Adipocyte (in vitro differentiated cells): ENCODE results near the gene AMDHD1.

Source experiments
- DNase-seq: peaks from one replicate; pipeline ENCODE4 v3.0.0-alpha.2; 2015; ENCODE audit warnings: low read depth
- H3K27me3 ChIP-seq: replicated peaks from 2 replicates; pipeline ENCODE4 v1.7.0; 2013; ENCODE audit warnings: mild to moderate bottlenecking, low read length, moderate library complexity; ENCODE audit not compliant: control insufficient read depth, insufficient read depth
- H3K36me3 ChIP-seq: 2 replicates; pipeline ENCODE4 v1.7.0; 2013; ENCODE audit warnings: low read length, mild to moderate bottlenecking, moderate library complexity; ENCODE audit not compliant: control insufficient read depth, insufficient read depth, severe bottlenecking
- H3K4me1 ChIP-seq: 2 replicates; pipeline ENCODE4 v1.7.0; 2013; ENCODE audit warnings: mild to moderate bottlenecking, low read length, moderate library complexity; ENCODE audit not compliant: control insufficient read depth, insufficient read depth
- H3K4me3 ChIP-seq: 2 replicates; pipeline ENCODE4 v1.7.0; 2013; ENCODE audit warnings: mild to moderate bottlenecking, low read length, moderate library complexity
- H3K9ac ChIP-seq: 2 replicates; pipeline ENCODE4 v1.7.0; 2013; ENCODE audit warnings: mild to moderate bottlenecking, low read length, moderate library complexity
- H3K9me3 ChIP-seq: 2 replicates; pipeline ENCODE4 v1.7.0; 2013; ENCODE audit warnings: mild to moderate bottlenecking, low read length, moderate library complexity; ENCODE audit not compliant: control insufficient read depth

Gene AMDHD1

DNA sequence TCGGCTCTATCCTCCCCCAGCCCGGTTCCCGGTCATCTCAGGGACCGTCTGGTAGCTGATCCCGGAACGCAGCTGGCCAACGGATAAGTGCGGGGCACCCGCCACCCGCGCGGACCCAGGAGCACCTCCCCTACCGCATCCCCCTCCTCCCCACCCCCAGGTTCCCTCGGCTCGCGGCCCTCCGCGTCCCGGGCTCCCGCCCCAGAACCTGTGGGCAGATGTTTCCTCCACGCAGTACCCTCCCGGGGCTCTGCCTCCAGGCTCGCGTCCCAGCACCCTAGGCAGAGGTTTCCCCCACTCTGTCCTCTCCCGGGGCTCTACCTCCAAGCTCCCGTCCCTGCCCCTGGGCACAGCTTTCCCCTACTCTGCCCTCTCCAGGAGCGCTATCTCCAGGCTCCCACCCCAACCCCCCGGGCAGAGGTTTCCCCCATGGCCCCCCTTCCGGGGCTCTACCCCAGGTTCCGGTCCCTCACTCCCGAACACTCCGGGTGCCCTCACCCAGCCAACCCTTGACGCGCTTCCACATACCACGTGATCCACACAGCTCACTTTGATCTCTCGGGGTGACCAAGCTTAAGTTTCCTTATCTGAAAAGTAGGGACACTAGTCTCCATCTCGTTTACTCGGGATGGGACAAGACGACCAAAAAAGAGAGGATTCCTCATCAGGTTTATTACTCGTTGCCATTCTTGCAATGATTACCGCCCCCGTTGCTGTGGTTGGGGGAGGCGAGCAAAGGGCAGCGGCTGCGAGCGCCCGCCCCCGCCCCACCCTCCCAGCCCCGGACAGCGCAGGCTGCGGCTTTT, 404 bp upstream of the AMDHD1 start, which contains the start of gene CCDC38:
Gene CCDC38, minus strand, starts transcription at position 91 of the 806 bp plus-strand sequence. CDS start 6,105 bp downstream, outside the sequence.
- Histone ChIP-seq H3K9ac (peak within 1 kb of the TSS; percentile 68), H3K4me3 (peak within 1 kb of the TSS; percentile 88), H3K27me3 (peaks cover 4% of the 10 kb centered on the region), H3K36me3 (no peaks in the 10 kb centered on the region), H3K4me1 (peaks cover 3% of the 10 kb centered on the region), H3K9me3 (no peaks in the 10 kb centered on the region)
- DNase-seq = peak; percentile 81

DNA sequence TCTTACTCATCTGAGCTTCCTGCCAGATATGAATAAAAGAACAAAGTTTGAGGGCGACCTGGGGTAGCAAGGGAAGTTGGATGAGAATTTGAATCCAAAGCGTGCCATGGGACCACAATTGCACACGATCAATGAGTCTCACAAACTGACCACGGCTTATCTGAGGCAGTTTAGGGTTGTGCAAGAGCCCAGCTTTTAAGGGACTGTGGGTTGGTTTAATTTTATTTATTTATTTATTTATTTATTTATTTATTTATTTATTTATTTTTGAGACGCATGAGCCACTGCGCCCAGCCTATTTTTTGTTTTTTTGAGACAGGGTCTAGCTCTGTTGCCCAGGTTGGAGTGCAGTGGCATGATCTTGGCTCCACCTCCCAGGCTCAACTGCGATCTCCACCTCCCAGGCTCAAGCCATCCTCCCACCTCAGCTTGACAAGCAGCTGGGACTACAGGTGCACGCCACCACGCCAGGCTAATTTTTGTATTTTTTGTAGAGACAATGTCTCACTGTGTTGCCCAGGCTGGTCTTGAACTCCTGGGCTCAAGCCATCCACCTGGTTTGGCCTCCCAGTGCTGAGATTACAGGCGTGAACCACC, 1.1 kb downstream of the AMDHD1 start:
- no peaks in the 10 kb centered on the region for H3K36me3 ChIP-seq
- H3K4me1 ChIP-seq = peaks cover 3% of the 10 kb centered on the region
- DNase-seq = no peak
- no peaks in the 10 kb centered on the region for H3K9me3 ChIP-seq
- H3K27me3 ChIP-seq = peaks cover 2% of the 10 kb centered on the region
- H3K9ac ChIP-seq = no peak overlapping the region
- no peak overlapping the region for H3K4me3 ChIP-seq

DNA sequence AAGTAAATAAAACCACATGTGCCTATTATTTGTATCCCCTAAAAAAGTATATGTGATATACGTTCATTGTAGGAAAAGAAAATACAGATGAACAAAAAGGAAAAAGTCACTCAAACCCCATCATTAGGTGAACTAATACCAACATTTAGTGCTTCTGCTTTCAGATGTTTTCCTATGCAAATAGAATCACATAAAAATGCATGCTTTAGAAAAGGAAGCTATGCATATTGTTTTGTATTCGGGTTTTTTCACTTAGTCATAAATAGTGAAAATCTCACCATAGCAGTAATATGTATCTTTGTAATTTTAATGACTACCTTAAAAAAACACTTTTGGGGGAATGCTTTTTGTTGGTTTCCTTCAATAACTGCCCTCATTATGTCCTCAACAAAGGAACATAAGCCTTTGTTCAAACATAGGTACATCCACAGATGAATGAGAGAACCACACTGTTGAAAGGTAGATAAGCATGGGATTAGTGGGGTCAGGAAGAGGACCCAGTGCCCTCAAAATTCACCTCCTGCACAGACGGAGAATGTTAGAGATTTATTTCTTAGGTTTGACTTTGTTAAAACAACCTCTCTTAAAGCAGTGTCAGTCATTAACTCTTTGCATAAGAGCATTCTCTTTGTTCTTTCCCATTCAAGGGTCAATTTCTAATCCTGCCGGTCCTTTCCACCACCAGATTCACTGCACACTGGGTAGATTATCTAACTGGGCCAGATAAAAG, 6.5 kb downstream of the AMDHD1 start:
- Histone ChIP-seq H3K9me3 (no peaks in the 10 kb centered on the region), H3K4me3 (no peak overlapping the region), H3K27me3 (peaks cover 25% of the 10 kb centered on the region), H3K4me1 (no peaks in the 10 kb centered on the region), H3K9ac (no peak overlapping the region), H3K36me3 (no peaks in the 10 kb centered on the region)
- no peak for DNase-seq

DNA sequence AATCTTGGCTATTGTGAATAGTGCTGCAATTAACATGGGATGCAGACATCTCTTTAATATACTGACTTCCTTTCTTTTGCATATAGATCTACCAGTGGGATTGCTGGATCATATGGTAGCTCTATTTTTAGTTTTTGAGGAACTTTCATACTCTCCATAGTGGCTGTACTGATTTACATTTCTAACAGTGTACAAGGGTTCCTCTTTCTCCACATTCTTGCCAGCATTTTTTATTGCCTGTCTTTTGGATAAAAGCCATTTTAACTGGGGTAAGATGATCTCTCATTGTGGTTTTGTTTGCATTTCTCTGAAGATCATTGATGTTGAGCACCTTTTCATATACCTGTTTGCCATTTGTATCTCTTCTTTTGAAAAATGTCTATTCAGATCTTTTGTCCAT, 8.4 kb downstream of the AMDHD1 start:
- H3K9me3 ChIP-seq = no peaks in the 10 kb centered on the region
- H3K9ac ChIP-seq = no peak overlapping the region
- no peaks in the 10 kb centered on the region for H3K4me1 ChIP-seq
- peaks cover 25% of the 10 kb centered on the region for H3K27me3 ChIP-seq
- H3K4me3 ChIP-seq = no peak overlapping the region
- no peaks in the 10 kb centered on the region for H3K36me3 ChIP-seq
- DNase-seq = no peak

DNA sequence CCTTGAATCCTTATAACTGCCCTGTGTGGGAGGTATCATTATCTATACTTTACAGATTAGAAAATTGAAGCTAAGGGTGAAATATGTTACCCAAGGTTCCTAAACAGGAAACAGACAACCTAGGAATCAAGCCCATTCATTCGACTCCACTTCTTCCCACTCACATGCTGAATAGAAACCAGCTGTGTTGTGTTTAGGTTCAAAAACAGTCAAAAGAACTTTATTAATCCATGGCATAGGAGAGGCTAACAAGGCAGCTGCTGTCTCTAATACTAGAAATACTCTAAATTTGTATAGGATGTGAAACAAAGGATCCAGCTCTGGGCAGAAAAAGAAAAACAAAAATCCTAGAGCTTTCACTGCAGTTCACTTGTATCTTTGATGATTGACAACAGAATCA, 9.9 kb downstream of the AMDHD1 start:
- Histone ChIP-seq H3K9ac (no peak overlapping the region), H3K4me3 (no peak overlapping the region), H3K27me3 (peaks cover 28% of the 10 kb centered on the region), H3K4me1 (no peaks in the 10 kb centered on the region), H3K36me3 (no peaks in the 10 kb centered on the region), H3K9me3 (no peaks in the 10 kb centered on the region)
- no peak for DNase-seq

DNA sequence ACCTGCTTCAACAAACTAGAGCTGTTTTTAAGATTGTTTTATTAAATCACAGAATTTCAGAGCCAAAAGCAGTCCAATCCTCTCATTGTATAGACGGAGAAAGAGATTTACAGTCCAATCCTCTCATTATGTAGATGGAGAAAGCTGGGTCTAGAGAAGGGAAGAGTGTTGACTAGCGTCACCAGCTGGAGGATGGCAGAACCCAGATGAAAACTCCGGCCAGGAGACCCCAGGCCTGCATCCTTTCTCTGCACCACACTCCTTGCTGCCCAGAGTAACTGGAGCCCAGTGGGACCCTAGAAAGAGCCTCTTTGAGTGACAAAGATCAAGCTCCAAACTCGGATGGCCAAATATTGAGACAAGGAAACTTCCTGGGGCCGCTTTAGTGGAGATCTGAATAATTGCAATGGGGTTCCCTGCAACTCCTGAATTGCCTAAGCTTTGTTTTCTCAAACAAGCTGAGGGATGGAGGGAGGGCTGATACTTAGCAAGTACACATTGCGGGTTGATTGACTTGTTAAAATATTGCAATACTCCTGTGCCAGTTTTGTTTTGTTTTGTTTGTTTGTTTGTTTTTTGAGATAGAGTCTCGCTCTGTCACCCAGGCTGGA, 12.5 kb downstream of the AMDHD1 start:
- peaks cover 11% of the 10 kb centered on the region for H3K27me3 ChIP-seq
- H3K36me3 ChIP-seq = no peaks in the 10 kb centered on the region
- H3K4me1 ChIP-seq = no peaks in the 10 kb centered on the region
- no peak overlapping the region for H3K9ac ChIP-seq
- H3K4me3 ChIP-seq = no peak overlapping the region
- H3K9me3 ChIP-seq = no peaks in the 10 kb centered on the region
- DNase-seq = no peak

DNA sequence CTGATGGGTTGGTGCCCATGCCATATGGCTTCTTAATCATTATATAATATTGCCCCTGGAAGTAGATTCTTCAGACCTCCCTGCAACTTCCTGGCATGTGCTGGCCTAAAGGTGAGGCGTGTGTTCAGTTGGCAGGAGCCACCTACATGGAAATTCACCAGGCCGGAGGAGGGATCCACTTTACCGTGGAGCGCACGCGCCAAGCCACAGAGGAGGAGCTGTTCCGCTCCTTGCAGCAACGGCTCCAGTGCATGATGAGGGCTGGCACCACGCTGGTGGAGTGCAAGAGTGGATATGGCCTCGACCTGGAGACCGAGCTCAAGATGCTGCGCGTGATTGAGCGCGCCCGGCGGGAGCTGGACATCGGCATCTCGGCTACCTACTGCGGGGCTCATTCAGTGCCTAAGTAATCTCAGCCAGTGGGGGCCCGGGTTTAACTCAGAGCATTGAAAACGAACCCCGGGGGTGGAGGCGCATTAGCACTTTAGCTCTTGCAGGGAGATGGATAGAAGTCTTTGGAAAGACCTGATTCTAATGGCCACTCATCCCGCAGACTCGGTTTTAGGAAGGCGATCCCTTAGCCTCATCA, 13.5 kb downstream of the AMDHD1 start:
- DNase-seq = no peak

DNA sequence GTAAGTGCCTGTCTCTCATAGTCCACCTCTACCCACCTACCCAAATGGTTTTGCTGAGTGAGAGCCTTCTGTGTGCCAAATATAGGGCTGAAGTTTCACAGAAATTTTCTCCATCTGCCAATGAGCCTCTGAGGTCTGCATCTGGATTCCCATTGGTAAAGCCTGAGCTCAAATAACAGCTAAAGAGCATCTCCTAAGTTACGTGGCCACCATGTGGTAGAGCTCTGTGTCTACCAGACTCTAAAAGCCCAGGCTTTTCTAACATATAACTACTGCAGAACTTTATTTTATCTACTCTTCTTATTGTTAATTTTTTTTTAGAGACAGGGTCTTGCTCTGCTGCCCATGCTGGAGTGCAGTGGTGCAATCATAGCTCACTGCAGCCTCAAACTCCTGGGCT, 16.0 kb downstream of the AMDHD1 start:
- H3K9me3 ChIP-seq = no peaks in the 10 kb centered on the region
- peaks cover 3% of the 10 kb centered on the region for H3K27me3 ChIP-seq
- no peak overlapping the region for H3K4me3 ChIP-seq
- no peaks in the 10 kb centered on the region for H3K4me1 ChIP-seq
- H3K9ac ChIP-seq = no peak overlapping the region
- DNase-seq = peak; percentile 33
- H3K36me3 ChIP-seq = no peaks in the 10 kb centered on the region

More for the DNA sequence above, 13.5 kb downstream of the AMDHD1 start:
- Histone ChIP-seq H3K9ac (no peak overlapping the region), H3K9me3 (no peaks in the 10 kb centered on the region), H3K4me1 (no peaks in the 10 kb centered on the region), H3K36me3 (no peaks in the 10 kb centered on the region), H3K27me3 (peaks cover 11% of the 10 kb centered on the region), H3K4me3 (no peak overlapping the region)

DNA sequence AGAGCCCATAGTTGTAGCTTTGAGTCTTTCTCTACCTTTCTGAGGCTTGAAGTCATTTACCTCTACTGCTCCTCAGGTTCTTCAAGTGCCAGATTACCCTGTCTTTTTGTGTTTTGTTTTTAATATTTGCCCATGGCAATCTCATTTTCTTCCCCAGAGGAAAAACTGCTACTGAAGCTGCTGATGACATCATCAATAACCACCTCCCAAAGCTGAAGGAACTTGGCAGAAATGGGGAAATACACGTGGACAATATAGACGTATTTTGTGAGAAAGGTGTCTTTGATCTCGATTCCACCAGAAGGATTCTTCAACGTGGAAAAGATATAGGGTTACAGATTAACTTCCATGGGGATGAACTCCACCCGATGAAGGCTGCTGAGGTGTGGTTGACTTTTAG, 17.1 kb downstream of the AMDHD1 start:
- Histone ChIP-seq H3K4me3 (no peak overlapping the region), H3K9me3 (no peaks in the 10 kb centered on the region), H3K27me3 (peaks cover 3% of the 10 kb centered on the region), H3K9ac (no peak overlapping the region), H3K36me3 (no peaks in the 10 kb centered on the region), H3K4me1 (no peaks in the 10 kb centered on the region)
- no peak for DNase-seq

DNA sequence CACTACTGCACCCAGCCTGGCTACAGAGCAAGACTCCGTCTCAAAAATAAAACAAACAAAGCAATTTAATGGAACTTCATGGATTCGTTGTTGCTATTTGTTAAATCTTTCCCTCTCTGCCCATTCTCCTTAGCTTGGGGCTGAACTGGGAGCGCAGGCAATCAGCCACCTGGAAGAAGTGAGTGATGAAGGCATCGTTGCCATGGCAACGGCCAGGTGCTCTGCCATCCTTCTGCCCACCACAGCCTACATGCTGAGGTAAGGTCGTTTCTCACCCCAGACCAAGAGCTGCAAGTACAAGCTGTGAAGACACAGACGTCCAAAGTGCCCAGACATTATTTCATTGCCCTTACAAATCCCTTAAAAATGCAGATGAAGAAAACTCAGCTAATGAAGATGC, 19.1 kb downstream of the AMDHD1 start:
- H3K4me3 ChIP-seq = no peak overlapping the region
- H3K9ac ChIP-seq = no peak overlapping the region
- H3K27me3 ChIP-seq = peaks cover 2% of the 10 kb centered on the region
- no peaks in the 10 kb centered on the region for H3K4me1 ChIP-seq
- H3K9me3 ChIP-seq = no peaks in the 10 kb centered on the region
- DNase-seq = no peak
- H3K36me3 ChIP-seq = no peaks in the 10 kb centered on the region

DNA sequence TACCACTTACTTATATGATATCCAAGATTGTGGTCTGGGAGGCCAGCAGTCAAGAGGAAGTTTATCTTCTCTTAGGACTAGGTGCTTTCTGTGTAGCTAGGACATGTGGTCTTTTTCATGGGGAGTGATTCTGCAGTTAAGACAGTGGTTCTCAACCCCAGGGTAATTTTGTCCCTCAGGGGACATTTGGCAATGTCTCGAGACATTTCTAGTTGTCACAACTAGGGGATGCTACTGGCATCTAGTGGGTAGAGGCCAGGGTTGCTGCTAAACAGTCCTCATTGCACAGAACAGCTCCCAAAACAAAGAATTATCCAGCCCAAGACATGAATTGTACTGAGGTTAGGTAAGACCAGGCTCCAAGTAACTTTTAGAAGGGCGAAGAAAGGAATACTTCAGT, 20.0 kb downstream of the AMDHD1 start:
- DNase-seq = no peak
- H3K36me3 ChIP-seq = no peaks in the 10 kb centered on the region
- H3K4me3 ChIP-seq = no peak overlapping the region
- H3K9me3 ChIP-seq = no peaks in the 10 kb centered on the region
- no peaks in the 10 kb centered on the region for H3K4me1 ChIP-seq
- H3K27me3 ChIP-seq = no peaks in the 10 kb centered on the region
- H3K9ac ChIP-seq = no peak overlapping the region
